ENCODE measurements around the gene WARS2. TPM values are rescaled to one million over a fixed set of nuclear protein-coding genes. Genes with fewer than 3 reads are reported as not detected.
"Not testable (repeated sequence)": the region's sequence is repeated elsewhere in the genome, so short reads cannot be mapped to it uniquely, and the experiment has no call there.

The WARS2 gene
- total and polyA plus RNA-seq, 12 donors: 5.1 to 35.9 (median 20.9) TPM

DNA sequence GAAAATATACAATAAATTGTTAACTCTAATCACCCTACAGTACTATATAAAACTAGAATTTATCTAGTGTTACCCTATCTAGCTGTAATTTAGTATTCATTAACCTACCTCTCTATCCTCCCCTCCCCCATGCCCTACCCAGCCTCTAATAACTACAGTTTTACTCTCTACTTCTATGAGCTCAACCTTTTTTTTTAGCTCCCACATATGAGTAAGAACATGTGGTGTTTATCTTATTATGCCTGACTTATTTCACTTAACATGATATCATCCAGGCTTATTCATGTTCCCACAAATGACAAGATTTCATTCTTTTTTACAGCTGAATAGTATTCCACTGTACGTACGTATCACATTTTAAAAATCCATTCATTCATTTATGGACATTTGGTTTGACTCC lies 46.0 kb upstream of the WARS2 start:
- no peaks in the 10 kb centered on the region for H3K27me3 ChIP-seq
- no peak overlapping the region for H3K27ac ChIP-seq
- peaks cover 0 to 5% (median 0%) of the 10 kb centered on the region in 3 donors for H3K9me3 ChIP-seq (replicated peaks in 1 of 3)
- DNase-seq: no peak
- H3K36me3 ChIP-seq (replicated peaks in 1 of 2): no peaks in the 10 kb centered on the region
- TF ChIP-seq, protein P1, sequence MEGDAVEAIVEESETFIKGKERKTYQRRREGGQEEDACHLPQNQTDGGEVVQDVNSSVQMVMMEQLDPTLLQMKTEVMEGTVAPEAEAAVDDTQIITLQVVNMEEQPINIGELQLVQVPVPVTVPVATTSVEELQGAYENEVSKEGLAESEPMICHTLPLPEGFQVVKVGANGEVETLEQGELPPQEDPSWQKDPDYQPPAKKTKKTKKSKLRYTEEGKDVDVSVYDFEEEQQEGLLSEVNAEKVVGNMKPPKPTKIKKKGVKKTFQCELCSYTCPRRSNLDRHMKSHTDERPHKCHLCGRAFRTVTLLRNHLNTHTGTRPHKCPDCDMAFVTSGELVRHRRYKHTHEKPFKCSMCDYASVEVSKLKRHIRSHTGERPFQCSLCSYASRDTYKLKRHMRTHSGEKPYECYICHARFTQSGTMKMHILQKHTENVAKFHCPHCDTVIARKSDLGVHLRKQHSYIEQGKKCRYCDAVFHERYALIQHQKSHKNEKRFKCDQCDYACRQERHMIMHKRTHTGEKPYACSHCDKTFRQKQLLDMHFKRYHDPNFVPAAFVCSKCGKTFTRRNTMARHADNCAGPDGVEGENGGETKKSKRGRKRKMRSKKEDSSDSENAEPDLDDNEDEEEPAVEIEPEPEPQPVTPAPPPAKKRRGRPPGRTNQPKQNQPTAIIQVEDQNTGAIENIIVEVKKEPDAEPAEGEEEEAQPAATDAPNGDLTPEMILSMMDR (IDR thresholded peaks at IDR 0.05): no peak
- no peak for TF ChIP-seq POLR2A (IDR thresholded peaks at IDR 0.05)
- intact Hi-C loops (cut with DNase I): no loop called here
- H3K4me3 ChIP-seq: no peak overlapping the region
- no peaks in the 10 kb centered on the region for H3K4me1 ChIP-seq (replicated peaks in 1 of 2)
- WGBS, 4 donors: 95 to 98% (median 97%) methylated on average over 2 of the region's 2 CpGs

DNA sequence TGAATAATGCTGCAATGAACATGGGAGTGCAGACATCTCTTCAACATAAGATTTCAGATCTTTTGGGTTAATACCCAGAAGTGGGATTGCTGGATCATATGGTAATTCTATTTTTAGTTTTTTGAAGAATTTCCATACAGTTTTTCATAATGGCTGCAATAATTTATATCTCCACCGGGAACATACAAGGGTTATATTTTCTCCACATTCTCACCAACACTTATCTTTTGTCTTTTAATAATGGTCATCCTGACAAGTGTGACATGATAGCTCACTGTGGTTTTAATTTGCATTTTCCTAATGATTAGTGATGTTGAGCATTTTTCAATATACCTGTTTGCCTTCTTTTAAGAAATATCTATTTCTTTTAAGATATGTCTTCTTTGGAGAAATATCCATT lies 44.5 kb upstream of the WARS2 start:
- Histone ChIP-seq H3K27ac (no peak overlapping the region), H3K36me3 (replicated peaks in 1 of 2) (no peaks in the 10 kb centered on the region), H3K9me3 (replicated peaks in 1 of 3) (peaks cover 0 to 5% (median 0%) of the 10 kb centered on the region in 3 donors), H3K4me1 (replicated peaks in 1 of 2) (no peaks in the 10 kb centered on the region), H3K4me3 (no peak overlapping the region), H3K27me3 (no peaks in the 10 kb centered on the region)
- DNase-seq: no peak
- WGBS, 4 donors: 78 to 89% (median 82%) methylated on average over 1 of the region's 1 CpG
- TF ChIP-seq POLR2A (IDR thresholded peaks at IDR 0.05): no peak
- TF ChIP-seq, protein P1 (IDR thresholded peaks at IDR 0.05): no peak
- intact Hi-C loops (cut with DNase I): no loop called here

GRCh38 chr1:119181218-119181617 lies 40.8 kb upstream of the WARS2 start:
- no peaks in the 10 kb centered on the region for H3K27me3 ChIP-seq
- no peak overlapping the region for H3K4me3 ChIP-seq
- TF ChIP-seq, protein P1 (IDR thresholded peaks at IDR 0.05): no peak
- TF ChIP-seq POLR2A (IDR thresholded peaks at IDR 0.05): no peak
- 83 to 89% (median 88%) methylated on average over 3 of the region's 3 CpGs for WGBS, 4 donors
- DNase-seq: no peak
- intact Hi-C loops (cut with DNase I): no loop called here
- peaks cover 0 to 5% (median 0%) of the 10 kb centered on the region in 3 donors for H3K9me3 ChIP-seq (replicated peaks in 1 of 3)
- no peak overlapping the region for H3K27ac ChIP-seq
- H3K4me1 ChIP-seq (replicated peaks in 1 of 2): no peaks in the 10 kb centered on the region
- H3K36me3 ChIP-seq (replicated peaks in 1 of 2): no peaks in the 10 kb centered on the region

- intact Hi-C loops (cut with DNase I): no loop called here
- H3K4me1 ChIP-seq (replicated peaks in 1 of 2): no peaks in the 10 kb centered on the region
- no peak overlapping the region for H3K4me3 ChIP-seq
- no peak for DNase-seq
- H3K9me3 ChIP-seq (replicated peaks in 1 of 3): no peaks in the 10 kb centered on the region
- 99 to 100% (median 100%) methylated on average over 8 to 22 of the region's 22 CpGs for WGBS, 4 donors
- H3K27ac ChIP-seq: no peak overlapping the region
- no peaks in the 10 kb centered on the region for H3K36me3 ChIP-seq (replicated peaks in 1 of 2)
- no peak for TF ChIP-seq POLR2A (IDR thresholded peaks at IDR 0.05)
- TF ChIP-seq, protein P1 (IDR thresholded peaks at IDR 0.05): no peak
- H3K27me3 ChIP-seq: no peaks in the 10 kb centered on the region
Measured at GRCh38 chr1:119179051-119179450, 38.6 kb upstream of the WARS2 start.

- 96 to 99% (median 97%) methylated on average over 4 to 10 of the region's 10 CpGs for WGBS, 4 donors
- DNase-seq; H3K27me3 ChIP-seq; H3K4me1 ChIP-seq (replicated peaks in 1 of 2); H3K36me3 ChIP-seq (replicated peaks in 1 of 2); H3K4me3 ChIP-seq; H3K9me3 ChIP-seq (replicated peaks in 1 of 3); intact Hi-C loops (cut with DNase I); H3K27ac ChIP-seq: not testable (repeated sequence)
Measured at GRCh38 chr1:119172927-119173326, 32.5 kb upstream of the WARS2 start.

- intact Hi-C loops (cut with DNase I); DNase-seq; H3K4me1 ChIP-seq (replicated peaks in 1 of 2); H3K36me3 ChIP-seq (replicated peaks in 1 of 2); H3K9me3 ChIP-seq (replicated peaks in 1 of 3); H3K27me3 ChIP-seq; H3K27ac ChIP-seq; H3K4me3 ChIP-seq: not testable (repeated sequence)
- 92 to 97% (median 95%) methylated on average over 15 to 34 of the region's 34 CpGs for WGBS, 4 donors
Measured at GRCh38 chr1:119171381-119172010, 31.0 kb upstream of the WARS2 start.

Measured in adrenal gland (tissue), 12 donors.